SU-DHL-6 (cell line): ENCODE measurements around the gene RPS26.
"Not testable (repeated sequence)": the region's sequence is repeated elsewhere in the genome, so short reads cannot be mapped to it uniquely, and the experiment has no call there.

Source experiments
- H2AFZ ChIP-seq: fragments of 200-600 bp; sonication (generic); 2 replicates; pipeline ENCODE4 v1.6.1; 2014; ENCODE audit warnings: low read depth, mild to moderate bottlenecking, moderate library complexity, mixed read lengths, antibody characterized with exemption, low read length; ENCODE audit not compliant: severe bottlenecking
- H3F3A ChIP-seq: fragments of 200-600 bp; shearing (Covaris generic); 2 replicates; pipeline ENCODE4 v1.6.0; 2016; ENCODE audit warnings: antibody characterized with exemption, mild to moderate bottlenecking; ENCODE audit not compliant: insufficient read depth
- H3K27ac ChIP-seq: fragments of 200-600 bp; sonication (generic); 2 replicates; pipeline ENCODE4 v1.5.1; 2016; ENCODE audit warnings: low read depth, mild to moderate bottlenecking, low read length, moderate library complexity, mixed read lengths
- H3K27me3 ChIP-seq: fragments of 200-600 bp; sonication (generic), shearing (Covaris generic); 2 replicates; pipeline ENCODE4 v1.6.0; 2014; ENCODE audit warnings: mild to moderate bottlenecking, low read length
- H3K36me3 ChIP-seq: fragments of 200-600 bp; sonication (generic); 2 replicates; pipeline ENCODE4 v1.6.1; 2014; ENCODE audit warnings: mild to moderate bottlenecking, low read length, mixed read lengths
- H3K4me2 ChIP-seq: fragments of 300-600, 200-600 bp; shearing (Covaris generic), sonication (generic); 2 replicates; pipeline ENCODE4 v1.6.0; 2014; ENCODE audit warnings: low read length, low read depth, mild to moderate bottlenecking; ENCODE audit not compliant: poor library complexity, severe bottlenecking
- H3K4me3 ChIP-seq: fragments of 200-600 bp; sonication (generic); 2 replicates; pipeline ENCODE4 v1.5.1; 2014; ENCODE audit warnings: antibody characterized with exemption, low read length, mild to moderate bottlenecking, mixed read lengths; ENCODE audit not compliant: insufficient read depth, poor library complexity, severe bottlenecking
- H3K79me2 ChIP-seq: fragments of 200-600 bp; sonication (generic); 2 replicates; pipeline ENCODE4 v1.6.1; 2014; ENCODE audit warnings: mild to moderate bottlenecking, low read length, moderate library complexity; ENCODE audit not compliant: insufficient read depth
- H3K9ac ChIP-seq: fragments of 200-600 bp; sonication (generic); 2 replicates; pipeline ENCODE4 v1.7.0; 2014; ENCODE audit warnings: mild to moderate bottlenecking, low read length
- H3K9me2 ChIP-seq: fragments of 200-600 bp; sonication (generic); replicated peaks from 2 replicates; pipeline ENCODE4 v1.6.1; 2014; ENCODE audit warnings: low read length; ENCODE audit not compliant: insufficient read depth
- H3K9me3 ChIP-seq: fragments of 200-600 bp; sonication (generic); 2 replicates; pipeline ENCODE4 v1.6.1; 2014; ENCODE audit warnings: low read length, mixed read lengths; ENCODE audit not compliant: insufficient read depth
- H4K20me1 ChIP-seq: fragments of 200-600 bp; sonication (generic); 2 replicates; pipeline ENCODE4 v1.6.1; 2014; ENCODE audit warnings: low read depth, mild to moderate bottlenecking, antibody characterized with exemption, low read length, moderate library complexity, mixed read lengths
- EZH2phosphoT487 ChIP-seq: fragments of 200-600 bp; sonication (generic), shearing (Covaris generic); conservative IDR thresholded peaks from 2 replicates; pipeline ENCODE4 v1.6.1; 2018; ENCODE audit warnings: mild to moderate bottlenecking, antibody characterized with exemption, low read length, moderate library complexity, mixed read lengths
- TF ChIP-seq, protein P1 (sequence below): fragments of 200-600 bp; sonication (generic); IDR thresholded peaks from one replicate; pipeline ENCODE4 v1.5.1; 2017; ENCODE audit warnings: antibody characterized with exemption, mild to moderate bottlenecking, low read length, moderate library complexity; ENCODE audit not compliant: insufficient read depth, poor library complexity, severe bottlenecking

RPS26 gene

DNA sequence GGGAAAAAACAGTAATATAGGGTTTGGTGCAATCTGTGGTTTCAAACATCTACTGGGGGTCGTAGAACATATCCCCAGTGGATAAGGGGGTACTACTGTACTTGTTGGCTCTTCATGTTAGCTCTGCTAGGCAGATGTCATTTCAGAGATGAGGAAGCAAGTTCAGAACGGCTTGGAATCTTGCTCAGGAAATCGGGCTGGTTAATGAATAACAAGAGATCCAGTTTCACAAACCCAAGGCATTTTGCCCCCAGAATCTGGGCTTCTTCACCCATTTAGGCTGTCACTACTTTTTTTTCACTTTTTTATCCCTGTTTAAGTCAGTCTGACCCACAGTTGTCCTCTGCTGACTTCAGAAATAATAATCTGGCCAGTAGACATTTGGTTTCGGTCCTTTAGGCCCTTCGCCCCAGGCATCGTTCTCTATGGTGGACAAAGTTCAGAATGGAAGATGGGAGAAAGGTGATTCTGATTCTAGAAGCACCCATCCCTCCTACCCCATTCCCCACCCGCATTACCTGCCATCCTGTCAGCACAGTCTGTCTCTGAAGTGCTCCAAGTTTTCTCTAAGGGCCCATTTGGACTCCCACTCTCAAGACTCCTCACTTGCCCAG, 40.1 kb upstream of the RPS26 start:
- no peaks in the 10 kb centered on the region for H3F3A ChIP-seq
- no peak overlapping the region for H3K4me2 ChIP-seq
- no peak overlapping the region for H3K27ac ChIP-seq
- no peaks in the 10 kb centered on the region for H3K36me3 ChIP-seq
- H3K4me3 ChIP-seq, result no peak overlapping the region
- H3K27me3 ChIP-seq, result no peaks in the 10 kb centered on the region
- no peaks in the 10 kb centered on the region for H4K20me1 ChIP-seq
- no peaks in the 10 kb centered on the region for H3K79me2 ChIP-seq
- no peaks in the 10 kb centered on the region for H3K9me2 ChIP-seq
- H3K9me3 ChIP-seq, result no peaks in the 10 kb centered on the region
- H2AFZ ChIP-seq, result no peak overlapping the region
- no peak overlapping the region for H3K9ac ChIP-seq
- TF ChIP-seq EZH2phosphoT487, result no peak
- TF ChIP-seq, protein P1, sequence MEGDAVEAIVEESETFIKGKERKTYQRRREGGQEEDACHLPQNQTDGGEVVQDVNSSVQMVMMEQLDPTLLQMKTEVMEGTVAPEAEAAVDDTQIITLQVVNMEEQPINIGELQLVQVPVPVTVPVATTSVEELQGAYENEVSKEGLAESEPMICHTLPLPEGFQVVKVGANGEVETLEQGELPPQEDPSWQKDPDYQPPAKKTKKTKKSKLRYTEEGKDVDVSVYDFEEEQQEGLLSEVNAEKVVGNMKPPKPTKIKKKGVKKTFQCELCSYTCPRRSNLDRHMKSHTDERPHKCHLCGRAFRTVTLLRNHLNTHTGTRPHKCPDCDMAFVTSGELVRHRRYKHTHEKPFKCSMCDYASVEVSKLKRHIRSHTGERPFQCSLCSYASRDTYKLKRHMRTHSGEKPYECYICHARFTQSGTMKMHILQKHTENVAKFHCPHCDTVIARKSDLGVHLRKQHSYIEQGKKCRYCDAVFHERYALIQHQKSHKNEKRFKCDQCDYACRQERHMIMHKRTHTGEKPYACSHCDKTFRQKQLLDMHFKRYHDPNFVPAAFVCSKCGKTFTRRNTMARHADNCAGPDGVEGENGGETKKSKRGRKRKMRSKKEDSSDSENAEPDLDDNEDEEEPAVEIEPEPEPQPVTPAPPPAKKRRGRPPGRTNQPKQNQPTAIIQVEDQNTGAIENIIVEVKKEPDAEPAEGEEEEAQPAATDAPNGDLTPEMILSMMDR, result no peak

DNA sequence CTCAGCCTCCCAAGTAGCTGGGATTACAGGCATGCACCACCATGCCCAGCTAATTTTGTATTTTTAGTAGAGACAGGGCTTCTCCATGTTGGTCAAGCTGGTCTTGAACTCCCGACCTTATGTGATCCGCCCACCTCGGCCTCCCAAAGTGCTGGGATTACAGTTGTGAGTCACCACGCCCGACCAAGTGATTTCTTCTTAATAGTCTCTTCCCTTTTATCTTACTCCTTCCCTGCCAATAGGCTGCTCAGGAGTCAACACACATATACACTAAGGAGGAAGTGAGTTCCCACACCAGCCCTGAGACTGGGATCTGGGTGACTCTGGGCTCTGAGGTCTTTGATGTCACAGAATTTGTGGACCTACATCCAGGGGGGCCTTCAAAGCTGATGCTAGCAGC, 38.3 kb upstream of the RPS26 start:
- not testable (repeated sequence) for H3K4me2 ChIP-seq, H2AFZ ChIP-seq, H3K9me3 ChIP-seq, H3K9me2 ChIP-seq, H3K27me3 ChIP-seq, H3K27ac ChIP-seq, H4K20me1 ChIP-seq, H3K9ac ChIP-seq, H3K36me3 ChIP-seq, H3K79me2 ChIP-seq, H3F3A ChIP-seq, H3K4me3 ChIP-seq

DNA sequence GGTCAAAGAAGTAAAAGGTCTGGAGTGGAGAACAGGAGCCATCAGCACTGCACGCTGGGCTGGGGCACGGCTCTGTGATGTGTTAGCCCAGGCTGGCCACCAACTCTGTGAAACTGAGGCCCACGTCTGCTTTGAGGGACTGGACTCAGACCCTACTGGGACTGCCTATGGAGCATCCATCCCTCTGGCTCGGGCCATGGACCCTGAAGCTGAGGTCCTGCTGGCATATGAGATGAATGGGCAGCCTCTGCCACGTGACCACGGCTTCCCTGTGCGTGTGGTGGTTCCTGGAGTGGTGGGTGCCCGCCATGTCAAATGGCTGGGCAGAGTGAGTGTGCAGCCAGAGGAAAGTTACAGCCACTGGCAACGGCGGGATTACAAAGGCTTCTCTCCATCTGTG, 37.5 kb upstream of the RPS26 start:
- Histone ChIP-seq H3K4me3 (no peak overlapping the region), H4K20me1 (no peaks in the 10 kb centered on the region), H3K79me2 (no peaks in the 10 kb centered on the region), H3K9ac (no peak overlapping the region), H3K27ac (no peak overlapping the region), H3F3A (no peaks in the 10 kb centered on the region), H3K4me2 (no peak overlapping the region), H2AFZ (no peak overlapping the region), H3K9me2 (no peaks in the 10 kb centered on the region), H3K36me3 (no peaks in the 10 kb centered on the region), H3K9me3 (no peaks in the 10 kb centered on the region), H3K27me3 (no peaks in the 10 kb centered on the region)
- TF ChIP-seq, protein P1, result no peak
- no peak for TF ChIP-seq EZH2phosphoT487

DNA sequence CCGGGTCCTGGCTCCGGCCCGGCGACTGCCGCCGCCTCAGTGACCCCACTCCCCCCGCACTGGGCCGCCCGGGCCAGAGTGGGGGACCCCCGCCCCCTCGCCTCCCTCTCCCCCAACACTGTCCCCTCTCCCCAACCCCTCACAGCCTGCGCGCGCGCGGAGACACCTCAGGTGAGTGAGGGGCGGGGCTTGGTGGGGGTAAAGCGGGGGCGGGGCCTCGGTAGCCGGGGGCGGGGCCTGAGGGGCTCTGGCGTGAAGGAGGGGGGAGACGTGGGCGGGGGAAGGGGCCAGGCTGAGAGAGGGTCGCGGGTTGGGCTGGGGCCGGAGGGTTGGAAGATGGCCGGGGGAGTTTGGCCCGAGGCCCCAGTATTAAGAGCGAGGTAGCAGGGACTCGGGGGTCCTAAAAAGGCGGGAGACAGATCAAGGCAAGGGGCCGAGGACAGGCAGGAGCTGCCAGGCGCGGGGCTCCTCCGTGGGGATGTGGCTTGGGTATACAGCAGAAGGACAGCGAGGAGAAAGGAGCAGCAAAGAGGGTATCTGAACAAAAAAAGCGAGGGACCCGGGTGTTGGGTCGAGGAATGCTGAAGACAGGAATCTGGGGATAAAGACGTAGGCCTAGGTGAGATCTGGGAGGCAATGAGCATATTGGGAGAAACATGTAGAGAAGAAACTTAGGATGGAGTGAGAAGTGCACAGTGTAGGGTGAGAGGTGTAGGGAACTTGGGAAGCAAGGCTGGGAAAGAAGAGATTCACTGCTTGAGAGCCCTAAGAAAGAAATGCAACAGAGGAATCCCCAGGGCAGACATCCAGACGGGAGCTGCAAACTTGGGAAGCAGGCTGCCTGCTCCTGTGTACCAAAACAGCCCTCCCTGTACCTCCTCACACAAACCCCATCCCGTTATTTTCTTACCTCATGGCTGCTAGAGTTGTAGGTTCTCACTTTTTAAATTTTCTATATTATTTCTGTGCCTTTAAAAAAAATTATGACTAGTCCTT, 33.9 kb upstream of the RPS26 start:
- no peaks in the 10 kb centered on the region for H3K27me3 ChIP-seq
- TF ChIP-seq EZH2phosphoT487, result no peak
- TF ChIP-seq, protein P1, result no peak
- peak overlapping the region; percentile 66 for H3K4me2 ChIP-seq
- no peaks in the 10 kb centered on the region for H3K36me3 ChIP-seq
- no peaks in the 10 kb centered on the region for H3F3A ChIP-seq
- peak overlapping the region; percentile 68 for H3K4me3 ChIP-seq
- H3K27ac ChIP-seq, result no peak overlapping the region
- H3K9me2 ChIP-seq, result no peaks in the 10 kb centered on the region
- no peaks in the 10 kb centered on the region for H4K20me1 ChIP-seq
- H3K9ac ChIP-seq, result peak overlapping the region; percentile 61
- H3K79me2 ChIP-seq, result no peaks in the 10 kb centered on the region
- peak overlapping the region; percentile 90 for H2AFZ ChIP-seq
- no peaks in the 10 kb centered on the region for H3K9me3 ChIP-seq
